NCI-H1417 treated with DMSO at 0.1 percent for 48 hours (cell line): ENCODE data around the gene PRSS38.
"Not testable (repeated sequence)": the region's sequence is repeated elsewhere in the genome, so short reads cannot be mapped to it uniquely, and the experiment has no call there.

Experiments
- DNase-seq: peaks from one replicate; lab custom pipeline; 2025; lab: John Stamatoyannopoulos, UW

The PRSS38 gene

GRCh38 chr1:227844320-227845146 lies 29.1 kb downstream of the PRSS38 start:
- DNase-seq = no peak

GRCh38 chr1:227845147-227845458 lies 29.6 kb downstream of the PRSS38 start:
- no peak for DNase-seq

- no peak for DNase-seq
These were observed 30.0 kb downstream of the PRSS38 start for GRCh38 chr1:227845519-227845918.

GRCh38 chr1:227846265-227846858 lies 30.9 kb downstream of the PRSS38 start:
- no peak for DNase-seq

- DNase-seq = not testable (repeated sequence)
These were observed 31.6 kb downstream of the PRSS38 start for GRCh38 chr1:227847046-227847445.

- DNase-seq = no peak
These were observed 33.0 kb downstream of the PRSS38 start for GRCh38 chr1:227848430-227848932.

GRCh38 chr1:227849251-227849650 lies 33.8 kb downstream of the PRSS38 start:
- no peak for DNase-seq

GRCh38 chr1:227854189-227854588 lies 38.7 kb downstream of the PRSS38 start:
- no peak for DNase-seq

GRCh38 chr1:227855687-227856086 lies 40.2 kb downstream of the PRSS38 start:
- DNase-seq = no peak

- DNase-seq = no peak
These were observed 40.8 kb downstream of the PRSS38 start for GRCh38 chr1:227856147-227856858.

- no peak for DNase-seq
These were observed 49.4 kb downstream of the PRSS38 start for GRCh38 chr1:227864882-227865281.

GRCh38 chr1:227869279-227869842 lies 53.9 kb downstream of the PRSS38 start:
- no peak for DNase-seq

GRCh38 chr1:227869851-227870305 lies 54.4 kb downstream of the PRSS38 start:
- DNase-seq = no peak

- DNase-seq = no peak
These were observed 54.9 kb downstream of the PRSS38 start for GRCh38 chr1:227870366-227870765.

GRCh38 chr1:227871892-227872291 lies 56.4 kb downstream of the PRSS38 start:
- DNase-seq = not testable (repeated sequence)

GRCh38 chr1:227877810-227878209 lies 62.3 kb downstream of the PRSS38 start:
- DNase-seq = not testable (repeated sequence)

GRCh38 chr1:227880342-227880924 lies 65.0 kb downstream of the PRSS38 start:
- no peak for DNase-seq

- no peak for DNase-seq
These were observed 67.6 kb downstream of the PRSS38 start for GRCh38 chr1:227883073-227883520.

- DNase-seq = no peak
These were observed 68.3 kb downstream of the PRSS38 start for GRCh38 chr1:227883641-227884301.

- DNase-seq = no peak
These were observed 69.1 kb downstream of the PRSS38 start for GRCh38 chr1:227884370-227885134.
